Measurements from ENCODE around the gene FOXA3. TPM values are rescaled to one million over a fixed set of nuclear protein-coding genes. Genes with fewer than 3 reads are reported as not detected.

Gene FOXA3
- total RNA-seq, 2 experiments from 2014 or later = not detected

- ChIA-PET POLR2A (no interaction called here), CTCF (interaction anchor here (0.6 to 8.1 kb wide), 9 partner anchors 8 to 391 kb away, joined by 3 to 58 read pairs (median 4); partner anchors contain the start of genes FOXA3, MYPOP and SYMPK)
- H3K36me3 Mint-ChIP-seq (ENCODE audit: low read depth) = peaks cover 2% of the 10 kb centered on the region
- no peaks in the 10 kb centered on the region for H3K9me3 Mint-ChIP-seq
- H3K27me3 Mint-ChIP-seq = peaks cover 6% of the 10 kb centered on the region
- DNase-seq = no peak
- no peak overlapping the region for H3K4me3 Mint-ChIP-seq
- H3K4me1 Mint-ChIP-seq = peaks cover 38% of the 10 kb centered on the region
- no peak overlapping the region for H3K27ac Mint-ChIP-seq
Measured at GRCh38 chr19:45881082-45881908, 17.2 kb downstream of the FOXA3 start.

GRCh38 chr19:45881909-45882528 lies 17.9 kb downstream of the FOXA3 start:
- no peak overlapping the region for H3K27ac Mint-ChIP-seq
- H3K4me1 Mint-ChIP-seq = peaks cover 38% of the 10 kb centered on the region
- DNase-seq = no peak
- ChIA-PET POLR2A (no interaction called here), CTCF (interaction anchor here (0.8 to 8.1 kb wide), 7 partner anchors 8 to 1825 kb away, joined by 3 to 58 read pairs (median 3); partner anchors contain the start of genes FOXA3, MYPOP and SYMPK)
- H3K9me3 Mint-ChIP-seq = no peaks in the 10 kb centered on the region
- H3K27me3 Mint-ChIP-seq = peaks cover 5% of the 10 kb centered on the region
- H3K36me3 Mint-ChIP-seq (ENCODE audit: low read depth) = peaks cover 2% of the 10 kb centered on the region
- no peak overlapping the region for H3K4me3 Mint-ChIP-seq

GRCh38 chr19:45882652-45883585 lies 18.8 kb downstream of the FOXA3 start:
- Mint-ChIP-seq H3K4me3 (peak overlapping the region; percentile 66), H3K36me3 (ENCODE audit: low read depth) (peaks cover 2% of the 10 kb centered on the region), H3K9me3 (no peaks in the 10 kb centered on the region), H3K4me1 (peaks cover 34% of the 10 kb centered on the region), H3K27ac (peak overlapping the region; percentile 59), H3K27me3 (peaks cover 5% of the 10 kb centered on the region)
- ChIA-PET CTCF (interaction anchor here (0.6 to 8.1 kb wide), 9 partner anchors 9 to 1824 kb away, joined by 3 to 58 read pairs (median 3); partner anchors contain the start of genes FOXA3, MYPOP, SIX5 and SYMPK), POLR2A (no interaction called here)
- DNase-seq = peak; percentile 87

GRCh38 chr19:45883586-45883880 lies 19.4 kb downstream of the FOXA3 start:
- CTCF ChIA-PET = interaction anchor here (1.3 to 8.1 kb wide), 3 partner anchors 18 to 114 kb away, joined by 4 to 58 read pairs (median 5); partner anchors contain the start of genes FOXA3, MYPOP, SIX5 and SYMPK
- no peaks in the 10 kb centered on the region for H3K9me3 Mint-ChIP-seq
- H3K27me3 Mint-ChIP-seq = peaks cover 3% of the 10 kb centered on the region
- peak overlapping the region; percentile 66 for H3K4me3 Mint-ChIP-seq
- H3K36me3 Mint-ChIP-seq (ENCODE audit: low read depth) = peaks cover 2% of the 10 kb centered on the region
- peaks cover 32% of the 10 kb centered on the region for H3K4me1 Mint-ChIP-seq
- H3K27ac Mint-ChIP-seq = peak overlapping the region; percentile 59
- no peak for DNase-seq
- POLR2A ChIA-PET = no interaction called here

- no peak for DNase-seq
- Mint-ChIP-seq H3K9me3 (no peaks in the 10 kb centered on the region), H3K27me3 (peaks cover 2% of the 10 kb centered on the region), H3K27ac (no peak overlapping the region), H3K36me3 (ENCODE audit: low read depth) (peaks cover 2% of the 10 kb centered on the region), H3K4me3 (peak overlapping the region; percentile 66), H3K4me1 (peaks cover 31% of the 10 kb centered on the region)
- ChIA-PET POLR2A (no interaction called here), CTCF (interaction anchor here (1.5 to 8.1 kb wide), 3 partner anchors 14 to 19 kb away, joined by 3 to 58 read pairs (median 4); partner anchors contain the start of genes FOXA3, MYPOP and SYMPK)
Measured at GRCh38 chr19:45883881-45884681, 20.0 kb downstream of the FOXA3 start.

GRCh38 chr19:45884682-45885555 lies 20.8 kb downstream of the FOXA3 start:
- peaks cover 2% of the 10 kb centered on the region for H3K27me3 Mint-ChIP-seq
- peak overlapping the region; percentile 25 for H3K27ac Mint-ChIP-seq
- peaks cover 2% of the 10 kb centered on the region for H3K36me3 Mint-ChIP-seq (ENCODE audit: low read depth)
- peaks cover 31% of the 10 kb centered on the region for H3K4me1 Mint-ChIP-seq
- DNase-seq = no peak
- peak overlapping the region; percentile 60 for H3K4me3 Mint-ChIP-seq
- ChIA-PET POLR2A (no interaction called here), CTCF (interaction anchor here (0.9 to 8.1 kb wide), 5 partner anchors 11 to 23 kb away, joined by 3 to 58 read pairs (median 4); partner anchors contain the start of genes FOXA3, MYPOP and SYMPK)
- no peaks in the 10 kb centered on the region for H3K9me3 Mint-ChIP-seq

GRCh38 chr19:45885556-45886426 lies 21.7 kb downstream of the FOXA3 start, which contains the start of gene IRF2BP1:
Gene IRF2BP1, minus strand, starts transcription at chr19:45886141. Its CDS starts 367 bp downstream, at chr19:45885774.
- peak; percentile 92 for DNase-seq
- H3K36me3 Mint-ChIP-seq (ENCODE audit: low read depth) = peaks cover 2% of the 10 kb centered on the region
- peaks cover 31% of the 10 kb centered on the region for H3K4me1 Mint-ChIP-seq
- H3K27ac Mint-ChIP-seq = peak within 1 kb of the TSS; percentile 98
- H3K9me3 Mint-ChIP-seq = no peaks in the 10 kb centered on the region
- H3K27me3 Mint-ChIP-seq = no peaks in the 10 kb centered on the region
- ChIA-PET CTCF (interaction anchor here (0.6 to 8.1 kb wide), 10 partner anchors 10 to 143 kb away, joined by 3 to 58 read pairs (median 4); partner anchors contain the start of genes FOXA3 and SYMPK), POLR2A (interaction anchor here (0.6 to 1.0 kb wide), 3 partner anchors 17 to 93 kb away, joined by 3 to 7 read pairs (median 3); partner anchors contain the start of genes DMWD and MYPOP)
- peak within 1 kb of the TSS; percentile 95 for H3K4me3 Mint-ChIP-seq

- POLR2A ChIA-PET = interaction anchor here (0.6 to 1.0 kb wide), 3 partner anchors 16 to 94 kb away, joined by 3 to 7 read pairs (median 3); partner anchors contain the start of genes DMWD and MYPOP
- peaks cover 28% of the 10 kb centered on the region for H3K4me1 Mint-ChIP-seq
- peaks cover 2% of the 10 kb centered on the region for H3K36me3 Mint-ChIP-seq (ENCODE audit: low read depth)
- peak overlapping the region; percentile 95 for H3K4me3 Mint-ChIP-seq
- H3K27me3 Mint-ChIP-seq = no peaks in the 10 kb centered on the region
- CTCF ChIA-PET = interaction anchor here (0.6 to 8.1 kb wide), 9 partner anchors 9 to 142 kb away, joined by 3 to 58 read pairs (median 4); partner anchors contain the start of genes FOXA3 and SYMPK
- DNase-seq = peak; percentile 97
- H3K27ac Mint-ChIP-seq = peak overlapping the region; percentile 98
- no peaks in the 10 kb centered on the region for H3K9me3 Mint-ChIP-seq
Measured at GRCh38 chr19:45886427-45887199, 22.5 kb downstream of the FOXA3 start.

GRCh38 chr19:45887200-45887710 lies 23.1 kb downstream of the FOXA3 start:
- Mint-ChIP-seq H3K27ac (peak overlapping the region; percentile 98), H3K27me3 (no peaks in the 10 kb centered on the region), H3K4me3 (peak overlapping the region; percentile 95), H3K36me3 (ENCODE audit: low read depth) (peaks cover 2% of the 10 kb centered on the region), H3K9me3 (no peaks in the 10 kb centered on the region), H3K4me1 (peaks cover 24% of the 10 kb centered on the region)
- CTCF ChIA-PET = interaction anchor here (0.8 to 8.1 kb wide), 4 partner anchors 22 to 117 kb away, joined by 3 to 58 read pairs (median 4); partner anchors contain the start of genes FOXA3 and SYMPK
- DNase-seq = no peak
- POLR2A ChIA-PET = no interaction called here
